NCI-H524 treated with DMSO at 0.1 percent for 48 hours (cell line): ENCODE results near the gene HNF1A.

Experiments used
- DNase-seq: peaks from one replicate; lab custom pipeline; 2025; lab: John Stamatoyannopoulos, UW

Gene HNF1A

DNA sequence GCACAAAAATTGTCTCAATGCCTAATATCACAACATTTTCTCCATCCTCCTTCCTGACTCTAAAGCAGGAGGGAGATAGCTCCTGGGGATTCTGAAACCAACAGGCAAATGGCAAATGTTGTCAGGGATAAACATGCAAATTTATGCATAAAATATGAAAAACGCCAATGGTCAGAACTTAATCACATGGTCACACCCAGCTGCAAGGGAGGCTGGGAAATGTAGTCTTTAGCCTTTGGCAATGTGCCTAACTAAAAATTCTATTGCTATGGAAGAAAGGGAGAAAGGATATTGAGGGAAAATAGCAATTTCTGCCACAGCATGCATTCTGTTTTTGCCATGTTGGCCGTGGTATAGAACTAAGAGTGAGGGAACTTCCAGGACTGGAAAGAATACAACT lies 72.4 kb downstream of the HNF1A start:
- DNase-seq: no peak
